Mesenchymal stem cell (in vitro differentiated cells and primary cell): ENCODE data around the gene CLDN22.
A peak's percentile ranks its signal among the peaks of the same experiment; 100 is the strongest.

Experiments used
- DNase-seq: peaks from one replicate; pipeline ENCODE4 v3.0.0-alpha.2; 2013
- H2AFZ ChIP-seq: one replicate; pipeline ENCODE4 v1.6.1; 2013; ENCODE audit warnings: low read depth, mild to moderate bottlenecking, control low read depth, inconsistent platforms, low read length, moderate library complexity
- H2AK5ac ChIP-seq: 2 replicates; pipeline ENCODE4 v1.6.1; 2013; ENCODE audit warnings: low read length, moderate library complexity, mild to moderate bottlenecking, inconsistent platforms; ENCODE audit not compliant: severe bottlenecking
- H2BK120ac ChIP-seq: one replicate; pipeline ENCODE4 v1.6.1; 2013; ENCODE audit warnings: low read depth, mild to moderate bottlenecking, inconsistent platforms, low read length, moderate library complexity
- H2BK12ac ChIP-seq, 2 experiments: one replicate each; pipeline ENCODE4 v1.6.1; 2013; ENCODE audit warnings: inconsistent platforms in 2 of 2, low read length in 2 of 2, mild to moderate bottlenecking in 2 of 2, moderate library complexity in 2 of 2, control low read depth in 1 of 2
- H2BK15ac ChIP-seq: one replicate; pipeline ENCODE4 v1.6.1; 2013; ENCODE audit warnings: mild to moderate bottlenecking, low read depth, inconsistent platforms; ENCODE audit not compliant: poor library complexity, severe bottlenecking
- H2BK5ac ChIP-seq: 2 replicates; pipeline ENCODE4 v1.6.1; 2013; ENCODE audit warnings: low read depth, mild to moderate bottlenecking, low read length, control low read depth, inconsistent platforms; ENCODE audit not compliant: poor library complexity, severe bottlenecking
- H3K14ac ChIP-seq, 2 experiments: one replicate each; pipeline ENCODE4 v1.6.1; 2013; ENCODE audit warnings: inconsistent platforms in 2 of 2, low read length in 2 of 2, control low read depth in 1 of 2, mild to moderate bottlenecking in 1 of 2, moderate library complexity in 1 of 2
- H3K18ac ChIP-seq, 2 experiments: one replicate each; pipeline ENCODE4 v1.6.1; 2013; ENCODE audit warnings: inconsistent platforms in 2 of 2, low read length in 2 of 2, control low read depth in 1 of 2, low read depth in 1 of 2, mild to moderate bottlenecking in 1 of 2
- H3K23ac ChIP-seq, 2 experiments: one replicate each; pipeline ENCODE4 v1.6.1; 2013; ENCODE audit warnings: inconsistent platforms in 2 of 2, low read length in 2 of 2, mild to moderate bottlenecking in 2 of 2, moderate library complexity in 2 of 2, control low read depth in 1 of 2
- H3K27ac ChIP-seq: 2 replicates; pipeline ENCODE4 v1.5.1; 2013; ENCODE audit warnings: mild to moderate bottlenecking, moderate library complexity, low read length, control low read depth, inconsistent platforms; ENCODE audit not compliant: poor library complexity, severe bottlenecking
- H3K27me3 ChIP-seq, 2 experiments: 2 replicates each; pipeline versions ENCODE4 v1.6.1 to v1.7.0; 2013; ENCODE audit warnings: low read length in 2 of 2, mild to moderate bottlenecking in 2 of 2, moderate library complexity in 2 of 2, control low read depth in 1 of 2, inconsistent platforms in 1 of 2; ENCODE audit not compliant: control insufficient read depth in 1 of 2, insufficient read depth in 1 of 2
- H3K36me3 ChIP-seq, 2 experiments: 2 replicates each; pipeline versions ENCODE4 v1.6.1 to v1.7.0; 2013; ENCODE audit warnings: low read length in 2 of 2, control low read depth in 1 of 2, inconsistent platforms in 1 of 2, low read depth in 1 of 2, mild to moderate bottlenecking in 1 of 2; ENCODE audit not compliant: insufficient read depth in 2 of 2, control insufficient read depth in 1 of 2
- H3K4ac ChIP-seq, 2 experiments: one replicate each; pipeline ENCODE4 v1.6.1; 2013; ENCODE audit warnings: inconsistent platforms in 2 of 2, low read length in 2 of 2, mild to moderate bottlenecking in 2 of 2, moderate library complexity in 2 of 2, control low read depth in 1 of 2, low read depth in 1 of 2
- H3K4me1 ChIP-seq: 2 replicates; pipeline ENCODE4 v1.6.1; 2013; ENCODE audit warnings: low read depth, low read length, control low read depth; ENCODE audit not compliant: control insufficient read depth, insufficient read depth
- H3K4me2 ChIP-seq: 2 replicates; pipeline ENCODE4 v1.6.1; 2013; ENCODE audit warnings: low read length, mild to moderate bottlenecking, inconsistent platforms; ENCODE audit not compliant: poor library complexity, severe bottlenecking
- H3K4me3 ChIP-seq, 2 experiments: 2 replicates each; pipeline versions ENCODE4 v1.5.1 to v1.7.0; 2013; ENCODE audit warnings: low read length in 2 of 2, mild to moderate bottlenecking in 2 of 2, control low read depth in 1 of 2, low read depth in 1 of 2; ENCODE audit not compliant: insufficient read depth in 1 of 2
- H3K79me1 ChIP-seq: replicated peaks from 2 replicates; pipeline ENCODE4 v1.6.1; 2013; ENCODE audit warnings: mild to moderate bottlenecking, control low read depth, low read length, inconsistent platforms; ENCODE audit not compliant: poor library complexity, severe bottlenecking
- H3K9ac ChIP-seq: 2 replicates; pipeline ENCODE4 v1.7.0; 2013; ENCODE audit warnings: mild to moderate bottlenecking, low read length, moderate library complexity
- H3K9me3 ChIP-seq: 2 replicates; pipeline ENCODE4 v1.7.0; 2013; ENCODE audit warnings: mild to moderate bottlenecking, low read length; ENCODE audit not compliant: control insufficient read depth
- H4K8ac ChIP-seq: one replicate; pipeline ENCODE4 v1.6.1; 2013; ENCODE audit warnings: inconsistent platforms, mild to moderate bottlenecking, low read length, moderate library complexity
- H4K91ac ChIP-seq: one replicate; pipeline ENCODE4 v1.6.1; 2013; ENCODE audit warnings: mild to moderate bottlenecking, low read length, inconsistent platforms
- WGBS: methylation state at CpG from one replicate; pipeline ENCODE4 v1.1.7; 2013; ENCODE audit warnings: mixed read lengths; 5-methylcytosine and 5-hydroxymethylcytosine counted together

CLDN22 gene

GRCh38 chr4:183287309-183287659 is 32.8 kb downstream of the CLDN22 start:
- Histone ChIP-seq H3K9ac (no peak overlapping the region), H2BK12ac (no peak overlapping the region), H3K36me3 (peaks cover 29 to 83% of the 10 kb centered on the region in 2 experiments), H3K23ac (no peak overlapping the region), H2AK5ac (no peak overlapping the region), H3K4me1 (peaks cover 22% of the 10 kb centered on the region), H2BK120ac (no peak overlapping the region), H3K79me1 (peaks cover 19% of the 10 kb centered on the region), H3K4me3 (no peak overlapping the region), H3K18ac (no peak overlapping the region), H3K4ac (no peak overlapping the region), H3K27ac (peak overlapping the region; percentile 78), H2BK5ac (no peak overlapping the region), H4K8ac (no peak overlapping the region), H4K91ac (no peak overlapping the region), H3K4me2 (no peak overlapping the region), H2BK15ac (no peak overlapping the region), H2AFZ (no peak overlapping the region), H3K9me3 (no peaks in the 10 kb centered on the region), H3K14ac (no peak overlapping the region), H3K27me3 (no peaks in the 10 kb centered on the region)
- WGBS = 91% methylated on average over 2 of the region's 2 CpGs
- no peak for DNase-seq

GRCh38 chr4:183286590-183287308 is 33.3 kb downstream of the CLDN22 start:
- no peak overlapping the region for H3K9ac ChIP-seq
- 99% methylated on average over 11 of the region's 11 CpGs for WGBS
- peak overlapping the region; percentile 32 for H2BK5ac ChIP-seq
- H4K91ac ChIP-seq = no peak overlapping the region
- DNase-seq = no peak
- no peak overlapping the region for H3K4me2 ChIP-seq
- no peak overlapping the region for H3K4me3 ChIP-seq
- H3K27ac ChIP-seq = peak overlapping the region; percentile 83
- H3K79me1 ChIP-seq = peaks cover 17% of the 10 kb centered on the region
- H2AFZ ChIP-seq = no peak overlapping the region
- H4K8ac ChIP-seq = no peak overlapping the region
- no peak overlapping the region for H3K4ac ChIP-seq
- H3K18ac ChIP-seq = peak overlapping the region in 1 of 2 experiments; percentile 41
- H2BK12ac ChIP-seq = no peak overlapping the region
- H3K4me1 ChIP-seq = peaks cover 22% of the 10 kb centered on the region
- H3K9me3 ChIP-seq = no peaks in the 10 kb centered on the region
- H3K14ac ChIP-seq = no peak overlapping the region
- no peak overlapping the region for H2BK15ac ChIP-seq
- H3K23ac ChIP-seq = peak overlapping the region in 1 of 2 experiments; percentile 32
- H2BK120ac ChIP-seq = no peak overlapping the region
- peaks cover 29 to 88% of the 10 kb centered on the region in 2 experiments for H3K36me3 ChIP-seq
- H3K27me3 ChIP-seq = no peaks in the 10 kb centered on the region
- H2AK5ac ChIP-seq = peak overlapping the region; percentile 85

- H2AFZ ChIP-seq = no peak overlapping the region
- DNase-seq = no peak
- no peak overlapping the region for H3K27ac ChIP-seq
- no peak overlapping the region for H2AK5ac ChIP-seq
- no peak overlapping the region for H4K91ac ChIP-seq
- H3K9ac ChIP-seq = no peak overlapping the region
- no peak overlapping the region for H3K23ac ChIP-seq
- WGBS = 99% methylated on average over 7 of the region's 7 CpGs
- H3K14ac ChIP-seq = no peak overlapping the region
- H3K79me1 ChIP-seq = peaks cover 14% of the 10 kb centered on the region
- peaks cover 26 to 89% of the 10 kb centered on the region in 2 experiments for H3K36me3 ChIP-seq
- no peak overlapping the region for H4K8ac ChIP-seq
- H3K4ac ChIP-seq = no peak overlapping the region
- H3K9me3 ChIP-seq = no peaks in the 10 kb centered on the region
- no peak overlapping the region for H2BK15ac ChIP-seq
- H2BK120ac ChIP-seq = no peak overlapping the region
- H3K18ac ChIP-seq = no peak overlapping the region
- peaks cover 22% of the 10 kb centered on the region for H3K4me1 ChIP-seq
- no peaks in the 10 kb centered on the region for H3K27me3 ChIP-seq
- H2BK12ac ChIP-seq = peak overlapping the region in 1 of 2 experiments; percentile 92
- H3K4me2 ChIP-seq = no peak overlapping the region
- H2BK5ac ChIP-seq = no peak overlapping the region
- H3K4me3 ChIP-seq = no peak overlapping the region
Measured at GRCh38 chr4:183285886-183286285, 34.2 kb downstream of the CLDN22 start.

GRCh38 chr4:183284965-183285364 is 35.1 kb downstream of the CLDN22 start:
- H3K4ac ChIP-seq = no peak overlapping the region
- no peaks in the 10 kb centered on the region for H3K9me3 ChIP-seq
- H3K4me2 ChIP-seq = peak overlapping the region; percentile 55
- no peak overlapping the region for H2BK12ac ChIP-seq
- peak; percentile 71 for DNase-seq
- H3K27me3 ChIP-seq = no peaks in the 10 kb centered on the region
- H3K9ac ChIP-seq = no peak overlapping the region
- no peak overlapping the region for H3K18ac ChIP-seq
- H3K4me1 ChIP-seq = peaks cover 22% of the 10 kb centered on the region
- no peak overlapping the region for H2BK15ac ChIP-seq
- no peak overlapping the region for H3K23ac ChIP-seq
- no peak overlapping the region for H3K14ac ChIP-seq
- H4K91ac ChIP-seq = no peak overlapping the region
- WGBS = 14% methylated on average over 2 of the region's 4 CpGs
- no peak overlapping the region for H3K27ac ChIP-seq
- no peak overlapping the region for H4K8ac ChIP-seq
- no peak overlapping the region for H2BK5ac ChIP-seq
- H2AFZ ChIP-seq = no peak overlapping the region
- no peak overlapping the region for H3K4me3 ChIP-seq
- H2AK5ac ChIP-seq = no peak overlapping the region
- H2BK120ac ChIP-seq = no peak overlapping the region
- peaks cover 25 to 90% of the 10 kb centered on the region in 2 experiments for H3K36me3 ChIP-seq
- peaks cover 18% of the 10 kb centered on the region for H3K79me1 ChIP-seq
